Femur (tissue), 1 donor: ENCODE measurements around the gene WNT3A.

ENCODE experiments used
- DNase-seq: peaks from one replicate; pipeline ENCODE4 v3.0.0-alpha.2; 2017

The WNT3A gene

DNA sequence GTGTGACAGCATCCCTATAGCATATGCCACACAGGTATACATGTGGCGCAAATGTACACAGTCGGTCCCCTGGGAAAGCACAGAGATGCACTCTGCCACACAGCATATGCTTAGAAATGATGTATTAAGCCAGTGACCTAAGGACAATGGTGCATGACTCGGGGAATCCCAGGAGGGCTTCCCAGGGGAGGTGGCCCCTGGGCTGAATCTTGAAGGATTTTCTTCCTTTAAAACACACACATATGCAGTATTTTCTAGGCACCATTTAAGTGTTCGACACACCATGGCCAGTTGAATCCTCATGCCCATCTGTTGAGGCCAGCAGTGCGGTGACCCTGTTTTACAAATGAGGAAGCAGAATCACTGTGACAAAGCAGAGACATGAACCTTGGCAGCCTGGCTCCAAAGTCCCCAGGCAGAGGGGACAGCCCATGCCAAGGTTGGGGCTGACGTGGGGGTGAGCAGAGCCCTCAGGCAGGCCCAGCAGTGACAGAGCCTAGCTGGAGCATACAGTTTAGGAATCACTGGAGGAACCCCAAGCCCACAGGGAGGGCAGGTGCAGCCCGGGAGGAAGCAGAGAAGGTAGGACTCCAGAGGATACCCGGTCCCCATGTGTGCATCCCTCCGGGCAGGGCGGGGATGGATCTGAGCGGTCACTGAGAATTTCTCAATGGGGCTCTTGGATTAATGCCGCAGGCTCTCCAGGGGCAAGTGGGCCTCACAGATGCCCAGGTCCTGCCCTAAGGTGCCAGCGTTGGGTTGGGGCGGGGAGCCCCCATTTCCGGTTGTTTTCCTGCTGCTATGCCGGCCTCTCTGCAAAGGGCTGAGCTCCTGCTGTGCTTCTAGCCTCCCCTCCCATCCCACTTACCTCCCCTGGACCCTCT, 28.4 kb downstream of the WNT3A start:
- no peak for DNase-seq

DNA sequence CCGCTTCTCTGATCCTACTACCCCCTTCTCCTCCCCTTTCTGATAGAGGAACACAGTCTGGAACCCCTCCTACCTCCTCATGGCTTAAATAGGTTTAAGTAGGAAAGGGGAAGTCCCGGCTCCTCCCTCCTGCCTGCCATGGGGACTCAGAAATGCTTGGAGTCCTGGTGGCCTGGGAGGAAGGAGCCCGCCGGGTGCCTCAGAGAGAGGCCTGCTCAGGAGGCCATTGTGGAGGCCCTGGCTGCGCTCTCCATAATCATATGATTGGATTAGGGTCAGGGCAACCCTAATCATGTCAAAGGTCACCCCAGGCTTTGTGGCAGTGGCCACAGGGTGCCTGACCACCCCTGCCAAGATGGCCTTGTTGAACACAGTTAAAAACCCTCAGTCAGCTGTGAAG, 29.0 kb downstream of the WNT3A start:
- no peak for DNase-seq

DNA sequence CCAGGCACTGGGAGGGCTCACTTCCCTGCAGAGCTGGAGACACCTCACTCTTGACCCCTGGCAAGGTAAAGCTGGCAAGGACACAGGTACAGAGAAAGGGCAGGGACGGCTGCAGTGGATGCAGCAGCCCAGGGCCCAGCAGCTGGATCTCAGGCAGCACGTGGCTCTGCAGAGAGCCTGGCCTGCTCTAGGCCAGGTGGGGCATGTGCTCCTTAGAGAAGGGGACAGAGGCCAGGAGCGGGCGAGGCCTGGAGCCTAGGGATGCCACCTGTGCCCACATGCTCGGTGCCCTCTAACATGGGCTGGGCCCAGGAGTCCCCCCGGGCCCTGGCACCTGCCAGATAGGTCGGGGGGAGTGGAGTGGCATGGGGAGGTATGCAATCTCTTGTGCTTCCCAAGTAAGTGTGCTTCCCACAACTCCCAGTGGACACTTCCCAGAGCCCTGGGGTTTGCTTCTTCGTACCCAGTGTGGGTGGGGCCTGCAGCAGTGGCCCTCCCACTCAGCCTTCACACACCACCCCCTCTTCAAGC, 30.0 kb downstream of the WNT3A start:
- DNase-seq = no peak

DNA sequence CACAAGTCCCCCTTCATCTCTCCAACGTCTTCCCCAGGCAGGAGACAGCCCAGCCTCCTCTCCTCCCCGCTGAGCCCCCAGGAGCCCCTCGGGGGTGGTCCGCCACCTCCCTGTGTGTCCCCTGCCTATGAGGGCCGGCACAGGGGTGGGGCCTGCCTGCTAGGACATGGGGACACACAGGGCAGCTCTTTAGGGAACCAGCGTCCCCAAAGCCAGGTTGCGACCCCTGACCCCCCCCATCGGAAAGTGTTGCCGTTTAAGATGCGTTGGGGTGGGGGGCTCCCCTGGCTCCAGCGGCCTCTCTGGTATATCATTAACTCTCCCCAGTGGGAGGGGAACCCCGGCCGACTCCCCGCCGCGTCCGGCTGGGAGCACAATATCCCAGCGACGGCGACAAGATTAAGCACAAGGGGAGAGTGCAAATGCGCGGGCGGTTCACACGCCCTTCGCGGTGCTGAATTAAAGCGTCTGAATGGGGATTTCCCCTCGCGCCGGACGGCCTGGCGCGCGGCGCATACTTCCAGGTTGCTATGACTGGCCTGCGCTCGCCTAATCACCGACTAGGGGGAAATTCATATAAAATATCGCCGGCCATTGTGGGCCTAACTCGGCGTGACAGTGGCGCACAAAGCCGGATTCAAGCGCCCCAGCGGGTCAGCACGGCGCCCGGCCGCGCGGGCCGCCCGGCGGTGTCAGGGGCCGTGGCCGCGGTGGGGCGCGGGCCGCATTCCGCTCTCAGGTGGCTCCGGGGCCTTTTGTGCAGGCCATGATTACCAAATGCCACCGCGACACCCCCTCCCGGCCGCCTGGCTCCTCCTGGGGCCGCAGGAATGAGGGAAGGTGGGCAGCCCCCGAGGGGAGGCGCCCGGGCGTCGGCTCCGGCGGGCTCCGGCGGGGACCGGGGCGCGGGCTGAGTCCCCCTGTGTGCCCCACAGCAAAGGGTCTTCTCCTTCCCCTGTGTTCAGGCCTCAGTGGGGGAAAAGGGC, 30.9 kb downstream of the WNT3A start:
- DNase-seq = no peak

DNA sequence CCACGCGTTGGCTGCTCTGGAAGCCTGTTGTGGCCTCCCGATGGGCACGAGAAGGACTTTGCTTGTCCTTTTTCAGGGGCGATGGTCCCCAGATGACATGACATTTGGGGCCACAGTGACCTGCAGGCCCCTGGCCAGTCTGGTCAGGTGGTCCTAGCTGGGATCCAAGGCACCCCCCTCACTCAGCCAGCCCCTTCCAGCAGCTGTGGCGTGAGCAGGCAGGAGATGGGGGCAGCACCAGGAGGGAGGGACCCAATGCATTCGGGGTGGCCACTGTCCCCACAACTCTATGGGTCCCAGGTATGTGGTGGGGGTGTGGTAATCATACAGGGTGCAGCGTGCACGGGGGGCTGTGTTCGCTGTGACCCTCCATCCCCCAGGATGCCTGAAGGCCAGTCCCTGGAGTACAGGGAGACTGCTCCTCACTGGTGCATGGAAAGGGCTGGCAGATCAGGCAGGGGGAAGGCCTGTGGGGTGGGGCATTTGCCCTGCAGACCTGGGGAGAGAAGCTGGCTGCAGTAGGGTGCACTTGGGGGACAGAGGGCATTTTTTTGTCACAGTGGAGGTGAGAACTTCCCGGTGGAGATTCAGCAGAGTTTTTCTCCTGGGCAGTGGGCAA, 31.7 kb downstream of the WNT3A start:
- no peak for DNase-seq

DNA sequence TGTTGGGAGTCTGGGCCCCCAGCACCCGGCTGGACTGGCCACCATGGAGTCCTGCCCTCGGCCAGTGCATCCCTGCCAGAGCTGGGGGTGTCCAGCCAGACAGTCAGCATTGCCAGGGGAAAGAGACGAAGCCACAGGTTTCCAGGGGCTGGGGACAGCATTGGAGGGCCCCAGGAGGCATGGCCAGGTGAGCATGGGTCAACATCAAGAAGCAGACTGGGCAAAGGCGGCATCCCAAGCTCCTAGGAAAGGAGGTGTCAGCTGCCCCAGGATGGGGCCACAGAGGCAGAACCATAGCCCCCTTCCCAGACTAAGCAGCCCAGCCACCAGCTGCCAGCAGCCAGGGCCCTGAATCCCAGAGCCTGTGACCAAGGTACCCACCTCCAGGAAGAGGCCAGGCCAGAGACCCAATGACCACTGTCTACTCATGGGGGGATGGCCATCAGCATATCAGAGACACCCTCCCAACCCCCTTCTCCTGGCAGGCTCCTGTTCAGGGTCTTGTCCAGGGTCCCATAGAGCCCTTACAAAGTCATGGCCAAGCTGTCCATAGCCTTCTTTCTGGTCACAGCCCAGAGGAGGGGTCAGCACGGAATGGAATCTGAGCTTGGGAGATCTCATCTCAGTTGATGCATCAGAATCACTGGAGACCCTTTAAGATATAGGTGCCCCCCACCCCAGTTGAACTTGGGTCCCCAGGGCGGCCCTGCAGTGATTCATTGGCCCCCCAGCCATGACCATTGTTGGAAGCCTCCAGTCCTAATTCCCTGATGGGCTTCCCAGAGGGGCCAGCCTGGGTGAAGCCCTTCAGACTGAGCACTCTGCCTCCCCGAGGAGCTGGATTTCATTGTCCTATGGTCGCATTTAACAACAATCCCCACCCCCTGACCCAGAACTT, 32.5 kb downstream of the WNT3A start:
- no peak for DNase-seq

DNA sequence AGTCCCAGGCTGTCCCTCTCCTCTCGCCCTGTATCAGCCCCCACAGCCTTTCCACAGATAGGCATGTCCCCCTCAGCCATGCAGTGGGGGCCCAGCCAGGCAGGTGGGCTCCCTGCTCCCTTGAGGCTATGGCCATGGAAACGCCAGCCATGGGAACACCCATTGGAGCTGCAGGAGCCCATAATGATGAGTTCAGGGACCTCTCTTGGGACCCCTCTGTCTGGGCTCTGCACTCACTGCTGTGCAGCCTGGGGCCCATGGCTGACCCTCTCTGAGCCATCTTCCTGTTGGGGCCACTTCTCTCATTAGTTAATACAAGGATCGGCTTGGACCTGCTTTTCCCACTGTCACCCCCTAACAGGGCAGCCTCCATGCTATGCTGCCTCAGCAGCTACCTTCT, 33.2 kb downstream of the WNT3A start:
- no peak for DNase-seq

DNA sequence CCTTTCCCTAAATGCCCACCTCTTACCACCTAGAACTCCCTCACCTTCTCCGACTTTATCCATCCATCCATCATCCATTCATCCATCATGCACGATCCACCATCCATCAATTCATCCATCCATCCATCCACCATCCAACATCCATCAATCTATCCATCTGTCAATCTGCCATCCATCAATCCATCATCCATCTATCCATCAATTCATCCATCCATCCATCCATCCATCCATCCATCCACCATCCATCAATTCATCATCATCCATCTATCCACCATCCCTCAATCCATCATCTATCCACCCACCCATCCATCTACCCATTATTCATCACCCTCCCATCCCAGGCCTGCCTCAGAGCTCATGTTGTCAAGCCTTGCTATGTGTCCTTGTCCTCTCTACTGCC, 34.5 kb downstream of the WNT3A start:
- DNase-seq = no peak

DNA sequence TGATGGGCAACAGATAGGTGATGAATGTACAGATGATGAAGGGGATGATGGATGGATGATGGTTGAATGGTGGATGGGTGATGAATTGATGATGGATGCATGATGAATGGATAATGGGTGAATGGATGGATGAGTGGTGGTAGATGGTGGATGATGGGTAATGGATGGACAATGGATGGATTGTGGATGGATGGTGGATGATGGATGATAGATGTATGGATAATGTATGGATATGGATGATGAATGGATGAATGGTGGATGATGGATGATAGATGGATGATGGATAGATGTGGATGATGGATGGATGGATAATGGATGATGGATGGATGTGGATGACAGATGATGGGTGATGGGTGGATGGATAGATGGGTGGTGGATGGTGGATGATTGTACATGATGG, 35.7 kb downstream of the WNT3A start:
- DNase-seq = no peak

DNA sequence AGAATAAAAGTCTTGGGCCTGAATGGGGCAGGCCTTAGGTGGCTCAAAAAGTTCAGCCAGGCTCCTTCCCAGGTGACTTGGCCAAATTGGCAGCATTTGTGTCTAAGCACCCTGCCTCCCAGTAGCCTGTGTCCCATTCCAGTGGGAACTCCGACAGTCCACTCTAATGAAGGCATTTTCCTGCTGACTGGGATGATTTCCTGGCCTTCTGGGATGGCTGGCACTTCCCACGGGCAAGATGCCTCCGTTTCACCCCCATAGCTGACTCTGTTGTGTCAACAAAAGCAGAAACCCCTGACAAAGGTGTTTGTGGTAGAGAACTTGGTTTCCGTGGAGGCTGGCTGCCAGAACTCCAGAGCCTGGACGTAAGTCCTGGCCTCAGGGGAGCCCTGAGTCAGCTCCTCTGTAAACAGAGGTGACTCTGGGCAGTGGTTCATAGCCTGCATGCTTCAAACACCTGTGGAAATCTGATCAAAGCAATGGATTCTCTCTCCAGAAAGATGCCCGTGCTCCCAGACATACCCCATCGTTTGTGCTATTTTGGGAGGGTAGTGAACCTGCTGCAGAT, 36.6 kb downstream of the WNT3A start:
- no peak for DNase-seq

DNA sequence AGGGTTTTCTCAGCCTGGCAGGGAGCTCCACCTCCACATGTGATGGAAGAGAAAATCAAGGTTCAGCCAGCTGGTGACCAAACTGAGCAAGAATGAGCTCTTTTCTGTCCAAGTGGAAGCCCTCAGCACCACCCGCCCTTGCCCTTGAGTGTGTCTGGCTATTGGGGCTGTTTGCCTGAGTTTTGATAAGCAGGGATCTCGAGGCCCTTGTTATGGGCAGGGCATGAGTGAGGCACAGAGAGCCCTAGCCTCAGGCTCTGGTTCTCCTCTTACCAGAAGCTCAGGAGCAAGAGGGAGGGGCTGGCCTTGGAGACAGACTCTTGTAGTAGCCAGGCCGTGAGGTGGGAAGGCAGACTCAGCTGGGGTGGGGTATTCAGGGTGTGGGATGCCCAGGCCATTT, 38.2 kb downstream of the WNT3A start:
- no peak for DNase-seq

DNA sequence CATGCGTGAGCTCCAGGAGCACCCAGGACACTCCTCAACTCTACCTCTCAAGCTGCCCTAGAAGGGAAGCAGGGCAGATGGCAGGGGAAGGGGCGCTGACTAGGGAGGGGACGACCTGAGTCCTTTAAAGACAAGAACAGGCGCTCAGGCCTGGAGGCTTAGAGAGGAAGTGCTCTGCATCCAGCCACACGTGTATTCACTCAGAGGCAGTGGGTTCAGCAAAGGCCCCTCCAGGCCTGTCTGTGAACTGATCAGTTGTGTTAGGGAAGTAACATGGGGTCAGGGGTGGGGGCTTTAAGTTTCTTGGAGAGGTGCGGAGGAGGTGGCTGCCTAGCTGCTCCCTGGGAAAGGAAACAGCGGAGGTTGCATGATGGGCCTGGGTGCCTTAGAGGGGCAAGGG, 38.6 kb downstream of the WNT3A start:
- no peak for DNase-seq

DNA sequence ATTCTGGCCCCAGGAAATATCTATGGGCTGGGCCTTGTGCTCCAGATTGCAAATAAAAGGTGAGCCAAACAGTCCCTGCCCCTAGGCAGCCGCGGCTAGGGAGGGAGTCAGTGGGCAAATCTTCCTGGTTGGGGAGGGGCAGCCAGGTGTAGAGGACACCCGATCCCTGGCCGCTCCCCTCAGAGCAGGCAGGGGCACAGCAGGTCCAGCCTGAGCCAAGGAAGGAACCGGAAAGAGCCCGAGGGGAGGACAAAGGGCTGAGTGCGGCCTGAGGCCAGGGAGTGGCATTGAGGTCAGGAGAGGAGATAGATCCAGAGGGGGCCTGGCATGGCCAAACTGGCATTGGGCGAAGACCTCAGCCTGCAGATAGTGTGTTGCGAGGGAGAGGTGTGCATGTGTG, 39.1 kb downstream of the WNT3A start:
- no peak for DNase-seq

DNA sequence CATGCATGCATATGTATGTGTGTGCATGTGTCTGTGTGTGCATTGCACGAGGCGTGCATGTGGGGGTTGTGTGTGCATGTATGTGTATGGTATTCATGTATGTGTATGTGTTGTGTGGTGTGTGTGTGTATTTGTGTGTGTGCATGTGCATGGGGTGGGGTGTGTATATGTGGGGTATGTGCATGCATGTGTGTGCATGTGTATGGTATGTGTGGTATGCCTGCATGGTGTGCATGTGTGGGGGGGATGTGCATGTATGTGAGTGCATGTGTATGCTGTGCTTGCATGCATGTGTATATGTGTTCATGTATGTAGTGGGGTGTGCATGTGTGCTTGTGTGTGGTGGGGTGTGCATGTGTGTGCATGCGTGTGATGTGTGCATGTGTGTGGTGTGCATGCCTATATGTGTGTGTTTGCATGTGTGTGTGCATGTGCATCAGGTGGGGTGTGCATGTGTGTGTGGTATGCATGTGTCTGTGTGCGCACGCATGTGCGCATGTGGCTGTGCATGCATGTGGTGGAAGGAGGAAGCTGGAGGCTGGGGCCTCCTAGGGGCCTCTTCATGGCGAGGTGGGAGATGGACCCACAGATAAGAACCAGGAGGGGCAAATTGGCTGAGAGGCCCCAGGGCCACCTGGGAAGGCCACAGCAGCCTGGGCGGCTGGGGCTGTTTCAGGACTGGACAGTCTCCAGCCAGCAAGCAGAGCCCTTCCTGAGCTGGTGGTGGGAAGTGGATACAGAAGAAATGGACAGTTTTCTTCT, 39.8 kb downstream of the WNT3A start:
- no peak for DNase-seq

DNA sequence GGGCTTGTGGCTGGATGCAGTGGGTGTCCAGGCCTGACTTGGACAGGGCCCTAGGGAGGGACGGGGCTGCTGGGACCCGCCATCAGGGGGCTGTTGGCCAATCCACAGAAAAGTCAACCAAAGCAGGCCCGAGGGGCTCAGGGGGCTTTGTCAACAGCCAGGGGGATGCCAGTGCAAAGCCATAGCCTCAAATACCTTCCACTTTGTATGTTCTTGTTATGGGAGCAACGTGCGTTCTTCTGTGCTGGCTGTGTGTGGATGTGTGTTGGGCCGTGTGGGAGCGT, 40.3 kb downstream of the WNT3A start:
- DNase-seq = no peak

DNA sequence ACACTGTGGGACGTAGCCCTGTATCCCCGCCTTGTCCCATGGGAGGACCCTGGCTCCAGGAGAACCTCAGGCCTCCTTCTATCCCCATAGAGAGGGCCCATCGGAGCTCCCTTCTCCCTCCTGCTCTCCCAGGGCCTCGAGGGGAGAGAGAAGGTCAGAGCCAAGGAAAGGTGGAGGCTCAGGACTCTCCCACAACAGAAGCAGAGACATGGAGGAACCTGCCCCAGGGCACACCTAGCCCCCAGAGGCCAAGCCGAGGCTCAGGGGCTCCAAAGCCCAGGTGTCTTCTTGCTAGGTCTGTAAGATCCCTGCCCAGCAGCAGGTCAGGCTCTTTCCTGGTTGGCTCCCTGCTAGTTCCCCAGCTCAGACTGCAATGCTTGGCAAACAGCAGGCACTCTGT, 41.3 kb downstream of the WNT3A start:
- DNase-seq = no peak

DNA sequence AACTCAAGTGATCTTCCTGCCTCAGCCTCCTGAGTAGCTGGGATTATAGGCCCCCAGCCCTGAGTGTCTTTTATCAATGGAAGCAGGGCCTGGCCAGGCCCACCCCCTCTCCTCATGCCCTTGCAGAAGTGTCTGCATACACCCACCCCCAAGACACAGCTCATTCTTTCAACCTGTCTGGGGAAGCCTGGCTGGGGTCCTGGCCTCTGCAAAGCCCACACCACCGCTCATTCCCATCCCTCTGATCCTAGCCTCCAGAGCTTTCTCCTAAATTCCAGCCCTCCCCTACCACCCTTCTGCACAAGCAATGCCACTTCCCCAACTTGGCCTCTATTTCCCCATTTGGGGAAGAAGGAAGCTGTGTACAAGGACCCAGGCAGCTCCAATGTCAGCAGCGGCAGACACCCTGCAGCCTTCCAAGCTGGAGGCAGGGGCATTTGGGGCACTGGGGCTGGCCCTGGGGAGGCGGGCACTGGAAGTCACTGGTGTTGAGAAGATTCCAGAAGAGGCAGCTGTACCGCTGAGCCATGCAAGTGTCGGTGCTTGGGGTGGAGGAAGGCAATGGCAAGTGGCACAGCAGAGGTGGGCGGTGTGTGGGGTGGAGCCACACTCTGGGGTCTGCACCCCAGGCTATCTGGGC, 42.0 kb downstream of the WNT3A start:
- no peak for DNase-seq

DNA sequence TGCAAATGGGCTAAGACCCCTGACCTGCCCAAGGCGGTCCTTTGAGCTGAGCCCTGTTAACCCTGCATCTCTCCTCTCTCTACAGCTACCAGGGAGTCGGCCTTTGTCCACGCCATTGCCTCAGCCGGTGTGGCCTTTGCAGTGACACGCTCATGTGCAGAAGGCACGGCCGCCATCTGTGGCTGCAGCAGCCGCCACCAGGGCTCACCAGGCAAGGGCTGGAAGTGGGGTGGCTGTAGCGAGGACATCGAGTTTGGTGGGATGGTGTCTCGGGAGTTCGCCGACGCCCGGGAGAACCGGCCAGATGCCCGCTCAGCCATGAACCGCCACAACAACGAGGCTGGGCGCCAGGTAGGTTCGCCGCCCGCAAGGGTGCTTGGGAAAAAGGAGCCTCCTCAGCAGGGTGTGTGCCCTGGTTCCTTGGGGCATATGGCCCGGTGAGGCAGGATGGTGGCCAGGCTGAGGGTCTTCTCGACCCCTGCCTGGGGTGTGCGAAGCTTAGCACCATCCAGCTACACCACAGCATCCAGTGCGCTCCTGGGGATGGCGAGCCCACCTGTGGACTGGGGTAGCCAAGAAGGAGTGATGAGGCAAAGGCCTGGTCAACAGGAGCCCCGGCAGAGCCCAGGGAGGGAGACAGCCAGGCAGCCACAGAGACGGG, 43.9 kb downstream of the WNT3A start:
- no peak for DNase-seq

DNA sequence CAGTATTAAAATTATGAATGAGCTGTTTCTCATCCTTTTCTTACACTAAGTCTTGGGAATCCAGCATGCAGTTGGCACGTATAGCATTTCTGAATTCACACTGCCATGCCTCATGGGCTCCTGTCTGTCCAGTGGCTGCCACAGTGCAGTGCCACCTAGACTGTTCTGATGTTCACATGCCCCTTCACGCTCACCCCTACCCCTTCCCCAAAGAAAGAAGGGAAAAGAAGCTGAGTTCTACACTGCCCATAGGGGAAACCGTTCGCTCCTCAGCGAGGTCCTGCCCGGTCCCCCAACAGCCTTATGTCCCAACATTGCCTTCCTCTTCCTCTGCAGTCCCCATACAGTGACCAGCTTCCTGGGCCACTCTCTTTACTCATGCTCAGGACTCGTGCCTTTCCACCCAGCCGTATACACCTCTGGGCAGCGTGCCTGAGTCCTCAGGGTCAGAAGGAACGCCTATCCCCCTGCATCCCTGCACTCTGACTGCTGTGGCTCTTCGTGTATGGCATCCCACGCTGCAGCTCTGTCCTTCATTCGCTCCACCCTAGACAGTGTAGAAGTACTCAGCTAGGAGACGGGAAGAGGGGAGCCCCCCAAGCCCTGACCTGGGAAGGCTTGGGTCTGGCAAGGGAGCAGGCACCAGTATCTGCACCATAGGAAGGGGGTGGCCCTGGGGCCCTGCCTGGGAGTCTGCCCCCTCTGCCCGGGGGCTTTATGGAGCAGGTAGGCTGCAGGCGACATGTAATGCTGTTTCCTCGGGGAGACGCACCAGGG, 51.6 kb downstream of the WNT3A start:
- DNase-seq = peak; percentile 7
